Activated CD4-positive, alpha-beta memory T cell treated with anti-CD3 and anti-CD28 coated beads for 36 hours (primary cell): ENCODE data around the gene C11orf21. TPM values are rescaled to one million over a fixed set of nuclear protein-coding genes. Genes with fewer than 3 reads are reported as not detected.

Experiments
- CTCF ChIA-PET: fragments of 350-600 bp; sonication (Branson Sonifier 250); formaldehyde crosslinking; loops from one replicate; lab custom pipeline; 2021; ENCODE audit warnings: antibody characterized with exemption, inconsistent platforms; lab: Charles Lee
- POLR2A ChIA-PET: fragments of 350-600 bp; sonication (Branson Sonifier 250); formaldehyde crosslinking; loops from one replicate; lab custom pipeline; 2021; ENCODE audit warnings: antibody characterized with exemption; lab: Charles Lee
- DNase-seq: peaks from one replicate; pipeline ENCODE4 v3.0.0-alpha.2; 2020
- H3K27ac Mint-ChIP-seq: one replicate; pipeline ENCODE4 v1.8.0; 2021; ENCODE audit warnings: mixed read lengths
- H3K27me3 Mint-ChIP-seq: one replicate; pipeline ENCODE4 v1.8.0; 2021; ENCODE audit warnings: mixed read lengths
- H3K36me3 Mint-ChIP-seq: one replicate; pipeline ENCODE4 v1.8.0; 2021; ENCODE audit warnings: mixed read lengths
- H3K4me1 Mint-ChIP-seq: one replicate; pipeline ENCODE4 v1.8.0; 2021; ENCODE audit warnings: low read depth, mixed read lengths
- H3K4me3 Mint-ChIP-seq: one replicate; pipeline ENCODE4 v1.8.0; 2021; ENCODE audit warnings: mild to moderate bottlenecking, mixed read lengths
- H3K9me3 Mint-ChIP-seq: one replicate; pipeline ENCODE4 v1.8.0; 2021; ENCODE audit warnings: mixed read lengths
- intact Hi-C: fragments of 100-400 bp; cut with micrococcal nuclease; formaldehyde crosslinking; loops from one replicate; pipeline ENCODE4 v1.15.1; 2023
- total RNA-seq, 2 experiments: library from RNA; stranded (reverse); gene quantifications; one replicate each; pipeline ENCODE4 v1.2.3, GENCODE V29; 2021

The C11orf21 gene
- total RNA-seq, 2 experiments from 2014 or later = 8.2 to 8.8 TPM

DNA sequence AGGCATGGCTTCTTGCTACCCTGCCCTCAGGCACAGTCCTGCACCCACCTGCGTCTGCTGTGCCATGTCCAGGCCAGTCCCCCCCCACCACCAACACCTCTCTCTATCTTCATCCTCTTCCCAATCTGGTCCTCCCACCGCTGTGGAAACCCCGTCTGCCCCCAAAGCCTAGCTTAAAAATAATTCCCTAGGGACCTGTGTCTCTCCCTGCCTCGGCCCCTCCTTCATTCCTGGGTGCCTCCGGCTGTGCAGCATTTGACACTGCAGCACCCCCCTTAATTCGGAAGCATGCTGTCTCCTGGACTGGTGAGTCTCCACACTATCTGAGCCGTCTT, 28.8 kb downstream of the C11orf21 start:
- ChIA-PET POLR2A (no interaction called here), CTCF (no interaction called here)

DNA sequence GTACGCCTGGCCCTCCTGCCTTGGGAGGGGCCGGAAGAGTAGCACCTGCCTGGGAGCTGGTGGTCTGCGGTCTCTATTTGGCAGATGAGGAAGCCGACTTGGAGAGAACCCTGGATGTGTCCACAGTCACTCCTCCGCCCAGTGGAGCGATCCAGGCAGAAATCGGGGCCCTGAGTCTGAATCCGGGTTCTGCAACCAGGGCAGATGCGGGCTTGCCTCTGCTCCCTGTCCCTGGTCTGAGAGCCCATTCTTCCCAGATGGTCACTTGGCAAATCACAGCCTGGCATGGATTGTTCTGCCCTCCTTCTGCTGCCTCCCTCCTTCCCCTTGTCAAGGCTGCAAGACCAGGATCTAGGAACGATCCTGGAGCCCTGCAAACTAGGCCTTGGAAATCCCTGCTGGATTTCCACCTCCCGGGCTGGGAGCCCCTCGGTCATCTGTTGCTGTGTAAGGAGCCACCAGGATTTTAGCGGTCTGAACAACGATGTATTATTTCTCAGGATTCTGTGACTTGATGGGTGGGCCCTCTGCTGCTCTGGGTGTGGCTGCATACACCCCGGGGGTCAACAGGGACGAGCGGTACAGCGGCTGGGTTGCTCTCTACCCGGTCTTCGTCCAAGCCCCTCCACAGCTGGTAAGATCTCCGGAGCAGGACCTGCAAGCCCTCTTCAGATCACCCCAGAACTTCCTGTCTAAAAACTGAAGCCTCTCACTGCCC, 29.3 kb downstream of the C11orf21 start:
- DNase-seq = no peak
- intact Hi-C loops = no loop called here
- ChIA-PET CTCF (no interaction called here), POLR2A (no interaction called here)
- H3K27ac Mint-ChIP-seq = no peak overlapping the region
- H3K36me3 Mint-ChIP-seq = no peaks in the 10 kb centered on the region
- H3K9me3 Mint-ChIP-seq = no peaks in the 10 kb centered on the region
- H3K27me3 Mint-ChIP-seq = peaks cover 43% of the 10 kb centered on the region
- peaks cover 16% of the 10 kb centered on the region for H3K4me1 Mint-ChIP-seq
- no peak overlapping the region for H3K4me3 Mint-ChIP-seq

More for the DNA sequence above, 28.8 kb downstream of the C11orf21 start:
- Mint-ChIP-seq H3K27me3 (peaks cover 45% of the 10 kb centered on the region), H3K4me1 (peaks cover 10% of the 10 kb centered on the region), H3K36me3 (no peaks in the 10 kb centered on the region), H3K27ac (no peak overlapping the region), H3K4me3 (no peak overlapping the region), H3K9me3 (no peaks in the 10 kb centered on the region)
- intact Hi-C loops = no loop called here
- no peak for DNase-seq

DNA sequence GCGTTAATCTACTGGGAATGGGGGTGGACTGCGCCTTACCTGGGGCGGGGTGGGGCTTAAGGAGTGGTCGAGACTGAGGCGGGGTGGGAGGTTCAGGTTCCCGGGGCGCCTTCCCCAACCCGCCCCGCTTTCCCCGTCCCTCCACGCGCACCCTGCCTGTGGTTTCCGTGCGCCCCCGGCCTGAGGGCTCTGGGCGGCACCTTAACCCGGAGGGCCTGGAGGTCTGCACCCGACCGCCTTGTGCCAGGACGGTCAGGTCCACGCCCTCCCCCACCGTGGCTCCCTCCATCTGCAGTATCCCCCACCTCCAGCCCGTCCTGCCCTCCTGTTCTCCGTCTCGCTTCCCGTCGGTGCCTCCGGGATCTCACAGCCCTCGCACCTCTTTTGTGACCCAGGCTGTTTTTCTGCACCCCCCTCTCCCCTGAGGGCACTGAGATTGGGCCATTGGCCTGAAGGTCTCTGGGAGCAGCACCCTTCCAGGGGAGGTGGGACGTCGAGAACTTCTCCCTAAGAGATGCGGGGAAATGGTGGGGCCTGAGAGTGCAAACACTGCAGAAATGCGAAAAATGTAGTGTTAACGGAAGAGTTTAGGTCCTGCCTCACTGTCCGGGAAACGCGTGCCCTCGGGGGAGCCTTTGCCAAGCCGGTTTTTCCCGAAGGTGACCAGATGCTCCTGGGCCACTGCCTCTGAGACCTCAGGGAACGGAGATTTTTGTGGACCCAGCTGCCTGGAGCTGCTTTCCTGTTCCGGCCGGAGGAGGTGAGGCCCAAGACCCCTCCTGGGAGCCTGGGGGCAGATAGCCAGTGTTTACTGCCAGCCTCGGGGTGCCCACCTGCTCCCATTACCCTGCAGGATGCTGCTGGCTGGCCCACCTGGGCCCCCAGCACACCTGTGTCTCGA, 30.1 kb downstream of the C11orf21 start:
- intact Hi-C loops = no loop called here
- Mint-ChIP-seq H3K9me3 (no peaks in the 10 kb centered on the region), H3K36me3 (no peaks in the 10 kb centered on the region), H3K4me3 (peak overlapping the region; percentile 29), H3K27me3 (peaks cover 40% of the 10 kb centered on the region), H3K27ac (no peak overlapping the region), H3K4me1 (peaks cover 21% of the 10 kb centered on the region)
- ChIA-PET CTCF (no interaction called here), POLR2A (no interaction called here)
- DNase-seq = no peak

DNA sequence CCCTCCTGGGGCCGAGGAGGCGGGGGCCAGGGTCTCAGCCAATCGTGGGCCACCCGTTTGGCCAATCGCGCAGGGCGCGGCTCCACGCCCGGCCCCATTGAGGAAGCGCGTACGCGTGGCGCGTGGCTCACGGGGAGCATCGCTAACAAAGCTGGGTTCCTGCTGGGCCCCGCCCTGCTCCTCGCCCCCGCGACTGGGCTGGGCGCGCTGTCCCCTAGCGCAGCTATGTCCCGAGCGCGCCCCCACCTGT, 30.7 kb downstream of the C11orf21 start:
- peak; percentile 41 for DNase-seq
- ChIA-PET POLR2A (no interaction called here), CTCF (no interaction called here)
- H3K27me3 Mint-ChIP-seq = peaks cover 40% of the 10 kb centered on the region
- H3K4me1 Mint-ChIP-seq = peaks cover 27% of the 10 kb centered on the region
- no peak overlapping the region for H3K27ac Mint-ChIP-seq
- no peaks in the 10 kb centered on the region for H3K36me3 Mint-ChIP-seq
- no peak overlapping the region for H3K4me3 Mint-ChIP-seq
- H3K9me3 Mint-ChIP-seq = no peaks in the 10 kb centered on the region
- intact Hi-C loops = no loop called here

- POLR2A ChIA-PET = interaction anchor here (1.3 to 2.0 kb wide), 2 partner anchors 31 to 34 kb away, joined by 4 to 7 read pairs; partner anchors contain the start of genes C11orf21 and TSPAN32
- Mint-ChIP-seq H3K27ac (no peak within 1 kb of the TSS), H3K36me3 (no peaks in the 10 kb centered on the region), H3K9me3 (no peaks in the 10 kb centered on the region), H3K4me3 (peak within 1 kb of the TSS; percentile 52), H3K4me1 (peaks cover 32% of the 10 kb centered on the region), H3K27me3 (peaks cover 40% of the 10 kb centered on the region)
- intact Hi-C loops = no loop called here
- CTCF ChIA-PET = interaction anchor here (1.1 to 3.7 kb wide), 4 partner anchors 32 to 149 kb away, joined by 3 to 17 read pairs (median 7); partner anchors contain the start of genes C11orf21 and TSPAN32
- no peak for DNase-seq
Measured at GRCh38 chr11:2270322-2271076, 31.2 kb downstream of the C11orf21 start, which contains the start of gene ASCL2. TSS of gene ASCL2 (minus strand) at chr11:2270588. CDS start at chr11:2270332, 256 bp downstream.

DNA sequence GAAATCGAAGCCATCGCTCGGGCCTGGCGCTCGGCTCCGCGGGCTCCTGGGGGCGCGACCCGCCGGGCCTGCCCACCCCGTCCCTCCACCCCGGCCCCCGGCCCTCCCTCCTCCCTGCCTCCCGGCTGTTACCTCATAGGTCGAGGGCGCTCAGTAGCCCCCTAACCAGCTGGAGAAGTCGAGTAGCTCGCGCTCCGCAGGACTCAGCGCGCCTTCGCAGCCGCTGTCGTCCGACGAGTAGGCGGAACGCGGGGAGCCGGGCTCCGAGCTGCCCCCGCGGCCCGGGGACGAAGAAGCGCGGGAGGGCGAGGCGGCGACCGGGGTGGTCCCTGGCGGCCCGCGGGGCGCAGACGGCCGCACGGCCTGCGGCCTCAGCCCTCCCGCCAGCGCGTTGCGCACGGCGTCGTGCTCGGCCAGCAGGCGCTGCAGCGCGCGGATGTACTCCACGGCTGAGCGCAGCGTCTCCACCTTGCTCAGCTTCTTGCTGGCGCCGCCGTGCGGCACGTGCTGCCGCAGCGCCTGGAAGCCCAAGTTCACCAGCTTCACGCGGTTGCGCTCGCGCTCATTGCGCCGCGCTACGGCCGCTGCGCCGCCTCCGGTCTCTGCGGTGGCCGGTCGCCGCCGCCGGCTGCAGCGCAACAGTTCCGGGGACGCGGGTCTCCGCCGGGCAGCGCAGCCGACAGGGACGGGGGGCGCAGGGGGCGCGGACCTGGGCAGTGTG, 32.0 kb downstream of the C11orf21 start:
- Mint-ChIP-seq H3K4me3 (peak overlapping the region; percentile 52), H3K27me3 (peaks cover 38% of the 10 kb centered on the region), H3K27ac (no peak overlapping the region), H3K36me3 (no peaks in the 10 kb centered on the region), H3K4me1 (peaks cover 36% of the 10 kb centered on the region), H3K9me3 (no peaks in the 10 kb centered on the region)
- POLR2A ChIA-PET = interaction anchor here (1.0 to 2.0 kb wide), 3 partner anchors 31 to 107 kb away, joined by 4 to 7 read pairs (median 5); partner anchors contain the start of genes C11orf21, CD81 and TSPAN32
- DNase-seq = peak; percentile 65
- intact Hi-C loops = loop anchor here (1.0 to 5.0 kb wide), 5 partner anchors 31 to 417 kb away; partner anchors contain the start of genes C11orf21, LSP1 and TSSC4
- CTCF ChIA-PET = interaction anchor here (1.1 to 3.7 kb wide), 4 partner anchors 32 to 150 kb away, joined by 3 to 17 read pairs (median 7); partner anchors contain the start of genes C11orf21 and TSPAN32

- Mint-ChIP-seq H3K9me3 (no peaks in the 10 kb centered on the region), H3K4me1 (peaks cover 39% of the 10 kb centered on the region), H3K36me3 (no peaks in the 10 kb centered on the region), H3K4me3 (peak overlapping the region; percentile 52), H3K27ac (peak overlapping the region; percentile 18), H3K27me3 (peaks cover 33% of the 10 kb centered on the region)
- ChIA-PET CTCF (interaction anchor here (1.1 to 3.7 kb wide), 4 partner anchors 33 to 151 kb away, joined by 3 to 17 read pairs (median 7); partner anchors contain the start of genes C11orf21 and TSPAN32), POLR2A (interaction anchor here (1.0 to 2.0 kb wide), 3 partner anchors 32 to 108 kb away, joined by 4 to 7 read pairs (median 5); partner anchors contain the start of genes C11orf21, CD81 and TSPAN32)
- peak; percentile 90 for DNase-seq
- intact Hi-C loops = loop anchor here (1.0 to 5.0 kb wide), 5 partner anchors 32 to 417 kb away; partner anchors contain the start of genes C11orf21, LSP1 and TSSC4
Measured at GRCh38 chr11:2268729-2269600, 32.8 kb downstream of the C11orf21 start.

DNA sequence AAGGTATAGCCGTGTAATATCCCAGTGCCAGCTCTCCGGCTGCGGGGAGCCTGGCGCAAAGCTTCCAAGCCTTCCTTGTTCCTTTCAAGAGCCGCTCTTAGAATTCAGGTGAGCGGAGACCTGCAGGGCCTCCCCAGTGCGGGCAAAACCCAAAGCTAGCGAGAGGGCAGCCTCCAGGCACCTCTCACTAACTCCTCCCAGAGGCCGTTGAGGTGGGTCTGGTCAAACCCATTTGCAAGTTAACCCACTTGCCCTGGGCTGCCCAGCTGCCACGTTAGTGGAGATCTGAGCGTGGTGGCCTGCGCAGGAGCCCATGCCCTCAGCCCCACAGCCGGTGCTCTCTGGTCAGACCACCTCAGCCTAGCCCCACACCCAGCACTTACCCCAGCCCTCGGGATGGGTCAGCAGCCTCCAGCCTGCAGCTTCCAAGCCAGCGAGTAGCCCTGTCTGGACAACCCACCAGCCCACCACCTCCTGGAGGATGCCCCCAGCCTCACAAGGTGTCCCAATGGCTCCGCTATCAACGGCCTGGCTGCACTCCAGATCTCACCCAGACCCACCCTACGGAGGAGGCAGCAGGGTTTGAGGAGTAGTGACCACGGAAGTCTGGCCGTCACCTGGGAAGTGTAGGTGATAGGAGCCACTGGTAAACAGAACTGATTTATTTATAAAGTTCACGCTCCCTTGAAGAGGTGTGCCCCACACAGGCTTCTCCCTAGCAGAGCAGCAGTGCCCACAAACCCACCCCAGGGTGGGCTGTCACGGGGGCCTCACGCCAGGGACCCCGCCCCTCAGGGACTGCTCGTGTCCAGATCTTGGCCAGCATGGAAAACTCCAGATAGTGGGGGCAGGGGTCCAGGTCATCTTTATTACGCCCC, 33.6 kb downstream of the C11orf21 start:
- peak overlapping the region; percentile 22 for H3K4me3 Mint-ChIP-seq
- ChIA-PET CTCF (interaction anchor here (3.7 kb wide), 1 partner anchor 37 kb away, joined by 17 read pairs; no protein-coding TSS in a partner anchor), POLR2A (interaction anchor here (0.6 to 2.0 kb wide), 2 partner anchors 14 to 33 kb away, joined by 3 to 7 read pairs; partner anchors contain the start of genes C11orf21 and TSPAN32)
- H3K4me1 Mint-ChIP-seq = peaks cover 39% of the 10 kb centered on the region
- H3K27me3 Mint-ChIP-seq = peaks cover 27% of the 10 kb centered on the region
- no peaks in the 10 kb centered on the region for H3K36me3 Mint-ChIP-seq
- no peaks in the 10 kb centered on the region for H3K9me3 Mint-ChIP-seq
- intact Hi-C loops = loop anchor here (2.0 to 5.0 kb wide), 4 partner anchors 33 to 416 kb away; partner anchors contain the start of genes C11orf21 and LSP1
- no peak overlapping the region for H3K27ac Mint-ChIP-seq
- no peak for DNase-seq

- POLR2A ChIA-PET = interaction anchor here (0.6 kb wide), 1 partner anchor 13 kb away, joined by 3 read pairs; no protein-coding TSS in a partner anchor
- CTCF ChIA-PET = interaction anchor here (3.7 kb wide), 1 partner anchor 38 kb away, joined by 17 read pairs; no protein-coding TSS in a partner anchor
- no peak overlapping the region for H3K27ac Mint-ChIP-seq
- intact Hi-C loops = loop anchor here (5.0 kb wide), 3 partner anchors 55 to 415 kb away; partner anchors contain the start of gene LSP1
- H3K36me3 Mint-ChIP-seq = no peaks in the 10 kb centered on the region
- H3K4me3 Mint-ChIP-seq = no peak overlapping the region
- DNase-seq = no peak
- peaks cover 20% of the 10 kb centered on the region for H3K27me3 Mint-ChIP-seq
- H3K9me3 Mint-ChIP-seq = no peaks in the 10 kb centered on the region
- H3K4me1 Mint-ChIP-seq = peaks cover 39% of the 10 kb centered on the region
Measured at GRCh38 chr11:2267306-2267850, 34.3 kb downstream of the C11orf21 start.
